ENCODE data around the gene LAPTM5.

DNA sequence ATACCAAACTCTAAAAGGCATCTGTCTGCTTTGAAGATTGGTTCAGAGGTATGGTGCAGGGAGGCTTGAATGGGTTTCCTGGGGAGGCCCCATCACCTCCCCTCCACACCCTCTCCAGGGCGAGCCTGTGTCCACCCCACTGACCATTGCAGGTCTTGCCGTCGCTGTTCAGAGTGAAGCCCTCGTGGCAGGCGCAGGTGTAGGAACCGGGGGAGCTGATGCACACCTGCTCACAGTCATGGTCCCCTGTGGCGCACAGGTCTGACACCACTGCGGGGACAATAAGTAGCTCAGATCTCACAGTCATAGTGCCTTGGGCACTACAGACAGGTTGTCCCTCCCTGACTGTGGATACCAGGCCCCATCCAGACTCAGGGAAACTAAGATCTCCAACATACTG, 40.9 kb downstream of the LAPTM5 start:
- TF ChIP-seq, protein P1, sequence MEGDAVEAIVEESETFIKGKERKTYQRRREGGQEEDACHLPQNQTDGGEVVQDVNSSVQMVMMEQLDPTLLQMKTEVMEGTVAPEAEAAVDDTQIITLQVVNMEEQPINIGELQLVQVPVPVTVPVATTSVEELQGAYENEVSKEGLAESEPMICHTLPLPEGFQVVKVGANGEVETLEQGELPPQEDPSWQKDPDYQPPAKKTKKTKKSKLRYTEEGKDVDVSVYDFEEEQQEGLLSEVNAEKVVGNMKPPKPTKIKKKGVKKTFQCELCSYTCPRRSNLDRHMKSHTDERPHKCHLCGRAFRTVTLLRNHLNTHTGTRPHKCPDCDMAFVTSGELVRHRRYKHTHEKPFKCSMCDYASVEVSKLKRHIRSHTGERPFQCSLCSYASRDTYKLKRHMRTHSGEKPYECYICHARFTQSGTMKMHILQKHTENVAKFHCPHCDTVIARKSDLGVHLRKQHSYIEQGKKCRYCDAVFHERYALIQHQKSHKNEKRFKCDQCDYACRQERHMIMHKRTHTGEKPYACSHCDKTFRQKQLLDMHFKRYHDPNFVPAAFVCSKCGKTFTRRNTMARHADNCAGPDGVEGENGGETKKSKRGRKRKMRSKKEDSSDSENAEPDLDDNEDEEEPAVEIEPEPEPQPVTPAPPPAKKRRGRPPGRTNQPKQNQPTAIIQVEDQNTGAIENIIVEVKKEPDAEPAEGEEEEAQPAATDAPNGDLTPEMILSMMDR (IDR thresholded peaks at IDR 0.05; ENCODE audit: control extremely low read depth in 1 of 3, insufficient read depth in 1 of 3, low read depth in 1 of 3, low read length in 3 of 3) = no peak
- no peak for TF ChIP-seq EGR1 (IDR thresholded peaks at IDR 0.05; ENCODE audit: borderline replicate concordance, low read depth, low read length)
